ENCODE results near the gene RNU1-2.
"Not testable (repeated sequence)": the region's sequence is repeated elsewhere in the genome, so short reads cannot be mapped to it uniquely, and the experiment has no call there.

The RNU1-2 gene

GRCh38 chr1:16888860-16889816 lies 6.6 kb upstream of the RNU1-2 start:
- DNase-seq: no peak

DNA sequence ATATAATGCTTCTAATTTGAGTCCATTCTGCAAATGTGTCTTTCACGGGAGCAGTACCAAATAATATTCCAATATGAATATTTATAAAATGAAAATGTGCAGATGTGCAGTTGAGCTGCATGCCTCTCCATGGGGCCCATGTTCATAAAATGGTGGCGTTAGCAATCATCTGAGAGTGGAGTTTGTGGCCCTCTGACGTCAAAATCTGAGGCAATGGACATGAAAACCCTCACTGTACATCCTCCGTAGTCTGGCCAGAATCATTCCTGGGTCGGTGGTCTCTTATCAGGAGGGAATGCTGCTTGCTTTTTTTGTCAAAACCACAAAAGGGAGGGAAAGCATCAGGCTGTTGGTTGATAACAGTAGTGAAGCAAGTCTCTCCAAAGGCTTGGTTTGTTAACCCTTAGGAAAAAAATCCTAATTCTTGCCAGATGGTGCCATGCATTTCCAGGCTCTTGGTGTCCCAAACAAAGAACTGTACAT lies 5.2 kb upstream of the RNU1-2 start:
- not testable (repeated sequence) for DNase-seq

DNA sequence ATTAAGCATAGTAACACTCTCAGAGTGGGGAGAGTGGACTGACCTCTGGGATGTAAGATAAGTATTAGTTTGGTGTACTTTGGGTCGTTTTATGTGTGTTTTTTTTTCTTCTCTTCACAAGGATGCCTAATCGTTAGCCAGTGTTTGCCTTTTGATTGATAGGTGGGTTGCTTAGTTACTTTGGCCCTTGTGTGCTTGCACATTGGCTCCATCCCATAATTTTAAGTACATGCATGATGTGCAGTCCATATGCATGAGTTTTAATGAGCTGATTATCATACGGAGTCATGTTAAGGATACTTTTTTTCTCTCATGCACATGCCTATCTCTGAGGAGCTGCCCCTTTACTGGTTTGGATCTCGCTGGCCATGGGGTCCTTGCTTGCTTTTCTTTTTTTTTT lies 4.7 kb upstream of the RNU1-2 start:
- DNase-seq: not testable (repeated sequence)

- not testable (repeated sequence) for DNase-seq
Observed at GRCh38 chr1:16892978-16893525, 2.7 kb upstream of the RNU1-2 start.

GRCh38 chr1:16893796-16894195 lies 2.0 kb upstream of the RNU1-2 start:
- not testable (repeated sequence) for DNase-seq

DNA sequence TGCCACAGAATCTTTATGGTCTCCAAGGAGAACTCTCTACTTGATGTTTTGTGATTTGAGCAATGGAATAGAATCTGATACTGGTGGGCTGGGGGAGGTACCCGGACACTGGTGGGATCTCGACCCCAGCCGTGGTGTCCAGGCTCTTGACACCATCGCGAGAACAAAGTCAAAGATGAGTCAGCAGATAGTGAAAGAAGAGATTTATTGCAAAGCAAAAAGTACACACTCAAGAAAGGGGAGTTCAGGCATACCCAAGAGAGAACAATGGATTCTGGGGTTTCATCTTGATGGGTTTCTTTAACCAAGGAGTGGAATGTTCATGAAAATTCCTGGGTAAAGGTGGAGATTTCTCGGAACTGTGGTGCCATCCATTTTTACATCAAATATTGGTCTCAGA lies 1.4 kb upstream of the RNU1-2 start:
- DNase-seq: not testable (repeated sequence)

DNA sequence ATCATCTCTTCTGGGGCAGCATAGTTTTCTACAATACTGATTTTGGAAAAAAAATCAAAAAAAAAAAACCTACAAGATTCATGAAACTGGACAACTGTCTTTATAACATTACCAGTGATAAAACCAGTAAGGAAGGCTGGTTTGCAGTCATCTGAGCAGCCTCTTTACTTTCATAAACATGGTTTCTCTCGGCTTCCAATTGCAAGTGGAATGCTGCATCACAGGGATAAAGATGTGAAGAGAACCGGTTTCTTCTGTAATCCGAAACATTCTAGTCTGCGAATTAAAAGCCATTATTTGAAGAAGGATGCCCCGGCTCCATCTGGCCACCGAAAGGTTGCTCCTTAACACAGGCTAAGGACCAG lies 565 bp upstream of the RNU1-2 start:
- DNase-seq: not testable (repeated sequence)

GRCh38 chr1:16896316-16897055 lies 706 bp downstream of the RNU1-2 start:
- DNase-seq: peak; percentile 100

DNA sequence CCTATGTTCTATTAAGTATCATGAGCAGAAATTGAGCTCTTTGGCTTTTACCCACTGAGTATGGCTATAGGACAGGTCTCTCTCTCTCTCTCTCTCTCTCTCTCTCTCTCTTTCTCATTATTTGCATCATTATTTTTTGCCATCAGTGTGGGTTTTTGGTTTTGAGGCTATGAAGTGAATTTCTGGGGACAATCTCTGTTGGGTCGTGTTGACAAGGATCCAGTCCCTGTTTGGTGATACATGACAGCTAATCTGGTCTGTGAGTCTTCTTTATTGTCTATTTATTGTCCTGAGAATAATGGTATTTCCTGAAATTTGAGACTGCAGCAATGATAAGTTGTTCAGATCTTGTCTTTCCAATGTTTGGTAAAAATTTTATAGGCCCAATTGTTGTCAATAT lies 1.9 kb downstream of the RNU1-2 start:
- not testable (repeated sequence) for DNase-seq

GRCh38 chr1:16898298-16898697 lies 2.5 kb downstream of the RNU1-2 start:
- not testable (repeated sequence) for DNase-seq

- DNase-seq: not testable (repeated sequence)
Observed at GRCh38 chr1:16899020-16899419, 3.2 kb downstream of the RNU1-2 start.

GRCh38 chr1:16900751-16901150 lies 5.0 kb downstream of the RNU1-2 start:
- no peak for DNase-seq

- DNase-seq: not testable (repeated sequence)
Observed at GRCh38 chr1:16901371-16901770, 5.6 kb downstream of the RNU1-2 start.

- no peak for DNase-seq
Observed at GRCh38 chr1:16903054-16903453, 7.3 kb downstream of the RNU1-2 start.

GRCh38 chr1:16903458-16903796 lies 7.6 kb downstream of the RNU1-2 start:
- DNase-seq: no peak

DNA sequence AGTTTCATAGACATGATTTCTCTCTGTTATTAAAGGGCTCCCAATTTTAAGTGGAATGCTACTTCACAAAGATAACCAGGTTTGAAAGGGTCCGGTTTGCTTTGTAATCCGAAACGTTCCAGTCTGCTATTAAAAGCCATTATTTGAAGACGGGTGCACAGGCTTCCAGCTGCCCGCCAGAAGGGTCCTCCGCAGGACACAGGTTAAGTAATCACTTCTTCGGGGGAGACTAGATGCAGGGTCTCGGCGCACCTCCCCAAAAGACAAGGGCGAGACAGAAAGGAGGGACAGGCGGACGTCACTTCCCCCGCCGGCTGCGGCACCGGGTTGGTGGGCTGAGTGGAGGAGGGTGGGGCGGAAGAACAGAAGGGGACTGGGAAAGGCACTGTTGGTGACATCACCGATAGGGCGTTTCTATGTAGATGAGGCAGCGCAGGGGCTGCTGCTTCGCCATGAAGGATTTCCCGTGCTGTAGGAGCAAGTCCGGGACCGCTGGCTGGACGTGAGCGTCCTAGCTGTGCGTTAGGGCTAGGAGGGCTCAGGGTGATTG lies 8.9 kb downstream of the RNU1-2 start:
- peak; percentile 99 for DNase-seq

- DNase-seq: peak; percentile 100
Observed at GRCh38 chr1:16905110-16905867, 9.5 kb downstream of the RNU1-2 start.

- no peak for DNase-seq
Observed at GRCh38 chr1:16905868-16906702, 10.3 kb downstream of the RNU1-2 start.

DNA sequence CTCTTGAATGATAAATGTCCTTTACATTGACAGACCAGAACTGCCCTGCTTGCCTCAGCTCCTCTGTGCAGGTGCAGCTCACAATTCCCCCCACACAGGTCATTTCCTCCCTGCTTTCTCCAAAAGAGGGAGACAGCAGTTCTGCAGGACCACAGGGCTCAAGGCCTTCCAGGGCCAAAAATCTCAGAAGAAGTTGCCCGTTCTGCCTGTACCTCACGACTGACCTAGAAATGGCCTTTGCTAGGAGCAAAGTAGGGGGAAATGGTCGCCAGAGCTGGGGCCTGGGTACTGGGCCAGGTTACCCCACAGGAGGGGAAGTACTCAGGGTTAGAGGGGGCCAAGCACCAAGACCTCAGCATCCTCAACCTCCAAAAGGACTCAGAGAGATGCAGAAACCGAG lies 11.1 kb downstream of the RNU1-2 start:
- DNase-seq: no peak

DNA sequence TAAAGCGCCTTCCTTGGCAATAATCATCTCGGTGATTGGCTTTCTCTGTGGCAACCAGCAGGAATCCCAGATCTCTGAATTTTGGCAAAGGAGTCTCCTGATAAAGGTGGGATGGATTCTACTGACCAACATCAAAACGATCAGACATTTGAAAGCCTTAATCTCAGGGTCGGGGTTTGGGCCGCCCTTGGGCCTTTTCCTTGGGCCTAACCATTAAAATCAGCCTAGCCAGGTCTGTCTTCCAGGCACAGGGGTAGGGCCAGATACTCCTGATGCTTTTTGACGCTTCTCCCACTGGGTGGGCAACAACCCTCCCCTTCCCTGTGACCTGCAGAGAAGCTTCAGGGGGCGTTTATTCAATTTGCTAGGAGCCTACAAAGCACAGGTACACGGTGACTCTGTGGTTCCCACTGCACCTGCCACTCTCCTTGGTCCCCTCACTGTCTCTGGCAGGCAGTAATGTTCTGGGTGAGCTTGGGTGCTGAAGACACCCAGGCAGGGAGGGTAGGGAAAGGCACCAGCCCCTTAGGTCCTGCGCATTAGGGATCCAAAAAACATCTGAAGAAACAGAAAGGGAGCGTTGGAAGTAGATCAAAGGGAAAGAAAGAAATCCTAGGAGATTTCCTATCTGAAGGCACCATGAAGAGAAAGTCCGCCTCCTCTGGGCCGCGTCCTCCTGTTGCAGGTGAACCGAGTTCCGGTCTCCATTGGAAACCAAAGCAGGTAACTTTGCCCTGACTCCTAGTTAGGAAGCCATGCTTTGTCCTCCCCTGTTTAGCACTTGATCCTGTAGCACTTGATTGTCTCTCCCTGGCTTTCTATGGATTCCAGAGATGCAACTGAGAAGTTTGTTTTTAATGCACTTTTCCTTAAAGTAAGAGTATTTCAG lies 12.3 kb downstream of the RNU1-2 start:
- no peak for DNase-seq
